GOT3 (cell line): ENCODE results near the gene ESYT2.
"Not testable (repeated sequence)": the region's sequence is repeated elsewhere in the genome, so short reads cannot be mapped to it uniquely, and the experiment has no call there.

Experiments used
- DNase-seq: peaks from one replicate; lab custom pipeline; 2025; ENCODE audit warnings: mixed read lengths; lab: John Stamatoyannopoulos, UW

ESYT2 gene

GRCh38 chr7:158724658-158725505 lies 104.4 kb downstream of the ESYT2 start:
- no peak for DNase-seq

DNA sequence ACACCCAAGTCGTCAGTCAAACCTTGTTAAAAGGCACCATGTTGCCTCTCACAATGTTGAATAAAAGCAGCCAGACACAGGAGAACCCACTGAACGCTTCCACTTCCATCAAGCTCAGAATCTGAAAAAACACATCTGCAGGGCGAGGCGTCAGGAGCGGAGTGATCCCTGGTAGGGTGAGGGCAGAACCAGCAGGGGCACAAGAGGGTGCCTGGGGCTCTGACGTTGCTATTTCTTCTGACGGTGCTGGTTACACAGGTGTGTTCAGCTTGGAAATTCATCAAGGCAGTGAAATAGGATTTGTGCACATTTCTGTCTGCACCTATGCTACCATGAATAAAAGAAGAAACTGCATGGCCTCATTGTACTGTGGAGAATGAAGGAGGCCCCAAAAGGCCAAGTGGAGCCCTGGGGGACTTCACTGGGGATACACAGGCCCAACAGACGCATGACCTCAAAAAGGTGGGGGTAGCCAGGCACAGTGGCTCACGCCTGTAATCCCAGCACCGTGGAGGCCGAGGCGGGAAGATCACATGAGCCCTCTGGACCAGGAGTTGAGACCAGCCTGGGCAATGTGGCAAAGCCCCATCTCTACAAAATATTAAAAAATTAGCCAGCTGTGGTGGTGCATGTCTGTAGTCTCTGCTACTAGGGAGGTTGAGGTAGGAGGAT lies 105.5 kb downstream of the ESYT2 start:
- no peak for DNase-seq

DNA sequence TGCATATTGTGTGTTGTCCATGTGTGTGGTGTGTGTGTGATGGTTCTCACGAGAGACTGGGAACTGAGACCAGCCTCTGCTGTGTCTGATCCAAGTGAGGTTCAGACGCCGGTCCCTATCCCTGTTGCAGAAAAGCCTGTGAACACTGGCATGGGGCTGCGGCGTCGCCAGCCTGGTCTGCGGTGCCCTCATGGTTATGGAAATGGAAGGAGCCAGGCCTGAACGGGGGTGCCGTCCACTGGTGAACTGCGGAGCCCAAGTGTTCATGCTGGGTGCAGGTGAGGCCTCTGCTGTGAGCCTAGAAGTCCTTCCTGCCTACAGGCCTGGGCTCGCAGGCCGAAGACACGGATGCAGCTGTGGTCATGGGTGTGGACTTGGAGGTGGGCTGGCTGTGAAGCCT lies 106.0 kb downstream of the ESYT2 start:
- no peak for DNase-seq

GRCh38 chr7:158722574-158723237 lies 106.6 kb downstream of the ESYT2 start:
- DNase-seq, result no peak

- DNase-seq, result no peak
Observed at GRCh38 chr7:158720112-158720511, 109.2 kb downstream of the ESYT2 start.

DNA sequence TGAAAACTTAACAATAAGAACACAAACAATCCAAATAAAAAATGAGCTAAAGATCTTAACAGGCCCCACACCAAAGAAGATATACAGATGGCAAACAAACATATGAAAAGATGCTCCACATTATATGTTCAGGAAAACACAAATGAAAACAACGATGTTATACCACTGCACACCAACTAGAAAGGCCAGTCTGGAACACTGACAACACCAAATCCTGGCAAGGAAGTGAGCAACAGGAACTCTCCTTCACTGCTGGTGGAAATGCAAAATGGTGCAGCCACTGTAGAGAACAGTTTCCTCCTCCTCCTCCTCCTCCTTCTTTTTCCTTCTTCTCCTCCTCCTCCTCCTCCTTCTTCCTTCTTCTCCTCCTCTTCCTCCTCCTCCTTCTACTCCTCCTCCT lies 112.5 kb downstream of the ESYT2 start:
- no peak for DNase-seq

DNA sequence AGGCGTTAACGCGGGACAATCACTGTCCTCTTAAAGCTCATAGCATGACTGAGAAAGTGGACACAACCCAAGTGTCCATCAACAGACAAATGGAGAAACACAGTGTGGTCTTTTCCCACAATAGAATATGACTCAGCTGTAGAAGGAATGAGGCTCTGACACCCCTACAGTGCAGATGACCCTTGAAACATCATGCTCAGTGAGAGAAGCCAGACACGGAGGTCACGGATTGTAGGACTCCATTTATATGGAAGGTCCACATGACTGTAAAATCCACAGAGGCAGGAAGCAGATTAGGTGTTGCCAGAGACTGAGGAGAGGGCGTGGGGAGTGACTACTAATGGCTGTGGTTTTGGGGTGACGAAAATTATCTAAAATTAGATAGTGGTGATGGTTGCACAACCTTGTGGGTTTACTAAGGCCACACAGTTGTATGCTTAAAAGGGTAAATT lies 118.6 kb downstream of the ESYT2 start:
- no peak for DNase-seq

DNA sequence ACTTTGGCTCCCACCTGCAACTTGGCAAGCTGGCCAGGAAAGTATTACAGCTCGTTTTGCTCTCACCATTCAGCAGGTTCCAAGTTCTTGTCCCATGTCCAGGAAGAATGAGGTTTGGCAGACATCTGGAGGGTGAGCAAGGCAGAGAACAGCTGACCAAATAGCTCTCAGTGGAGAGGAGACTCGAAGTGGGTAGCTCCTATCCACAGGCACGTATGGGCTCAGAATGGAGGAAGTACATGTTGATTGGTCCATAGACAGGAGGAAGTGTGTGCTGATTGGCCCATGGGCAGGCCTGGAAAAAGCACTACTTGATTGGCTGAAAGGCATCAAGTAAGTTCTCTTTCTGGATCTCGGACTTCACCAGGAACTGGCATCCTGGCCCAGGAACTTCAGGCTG lies 121.7 kb downstream of the ESYT2 start:
- DNase-seq, result no peak

DNA sequence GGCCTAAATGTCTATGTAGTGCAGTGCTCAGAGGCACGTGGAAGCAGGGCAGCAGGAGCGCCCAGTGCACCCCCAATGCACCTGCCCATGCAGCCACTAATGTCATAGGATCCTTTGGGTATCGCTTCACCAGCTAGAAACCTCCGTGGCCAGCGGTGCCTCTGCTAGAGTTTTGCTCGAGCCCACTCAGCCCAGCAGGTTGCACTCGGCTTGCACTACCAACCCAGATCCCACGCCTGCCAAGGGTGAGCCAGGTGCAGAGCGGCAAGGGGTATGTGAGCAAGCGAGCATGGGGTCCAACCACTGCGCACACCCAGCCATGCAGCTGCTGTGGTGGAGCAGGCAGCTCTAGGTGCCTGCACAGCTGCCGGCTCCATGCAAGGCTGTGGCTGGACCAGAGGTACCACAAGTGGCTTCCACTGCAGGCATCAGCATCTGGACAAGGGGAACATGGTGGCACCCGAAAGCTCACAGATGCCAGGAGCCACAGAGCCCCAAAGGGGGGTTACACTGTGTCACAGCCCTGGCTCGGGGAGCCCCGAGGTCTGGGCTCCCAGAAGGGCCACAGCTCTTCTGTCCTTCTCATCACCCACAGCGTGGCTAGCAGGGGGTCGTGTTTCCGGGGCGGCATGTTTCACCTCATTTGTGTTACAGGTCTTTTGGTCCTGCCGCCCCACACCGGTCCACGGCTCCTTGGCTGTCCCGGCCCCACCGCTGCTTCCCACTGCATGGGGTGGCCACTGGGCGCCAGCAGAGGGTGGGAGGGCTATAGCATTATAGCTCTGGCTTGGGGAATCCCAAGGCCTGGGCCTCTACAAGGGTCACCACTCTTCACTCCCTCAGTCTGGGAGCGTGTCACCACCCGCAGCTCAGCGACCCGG lies 122.4 kb downstream of the ESYT2 start:
- DNase-seq, result no peak

GRCh38 chr7:158706273-158706704 lies 123.0 kb downstream of the ESYT2 start:
- DNase-seq, result no peak

- no peak for DNase-seq
Observed at GRCh38 chr7:158705234-158705850, 124.0 kb downstream of the ESYT2 start.

DNA sequence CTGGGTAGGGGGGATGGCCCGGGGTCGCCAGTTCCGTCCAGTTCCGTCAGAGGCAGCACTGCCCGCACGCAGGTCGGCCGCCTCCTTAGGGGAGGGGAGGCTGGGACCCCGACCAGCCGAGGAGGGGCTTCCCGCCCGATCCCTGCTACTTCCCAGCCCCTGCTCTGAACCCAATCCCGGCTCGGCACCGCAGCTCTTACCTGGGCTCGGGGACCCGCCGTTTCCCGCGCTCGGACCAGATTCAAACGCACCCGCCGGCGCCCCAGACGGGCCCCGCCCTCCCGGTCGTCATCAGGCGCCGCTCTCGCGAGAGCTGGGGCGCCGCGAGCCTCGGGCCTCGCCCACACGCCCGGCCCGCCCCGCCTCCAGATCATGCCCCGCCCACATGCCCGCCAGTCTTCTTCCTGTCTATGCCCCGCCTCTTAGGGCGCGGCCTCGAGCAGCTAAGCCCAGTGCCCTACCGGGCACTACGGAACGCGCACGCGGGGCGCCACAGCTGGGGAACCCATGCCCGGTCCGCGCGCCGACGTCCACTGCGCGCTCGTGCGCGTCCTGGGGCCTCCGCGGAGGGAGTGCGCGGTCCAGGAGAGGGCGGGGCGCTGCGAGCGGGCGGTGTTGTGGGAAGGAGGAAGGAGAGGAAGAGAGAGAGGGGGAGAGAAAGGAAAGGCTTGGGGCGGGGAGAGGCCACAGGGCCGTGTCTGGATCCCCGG lies 124.6 kb downstream of the ESYT2 start, which contains the start of gene NCAPG2:
NCAPG2 (minus strand) TSS at position 281 of the 710 bp plus-strand sequence. CDS start 2,905 bp downstream, outside the sequence.
- DNase-seq, result peak; percentile 92

DNA sequence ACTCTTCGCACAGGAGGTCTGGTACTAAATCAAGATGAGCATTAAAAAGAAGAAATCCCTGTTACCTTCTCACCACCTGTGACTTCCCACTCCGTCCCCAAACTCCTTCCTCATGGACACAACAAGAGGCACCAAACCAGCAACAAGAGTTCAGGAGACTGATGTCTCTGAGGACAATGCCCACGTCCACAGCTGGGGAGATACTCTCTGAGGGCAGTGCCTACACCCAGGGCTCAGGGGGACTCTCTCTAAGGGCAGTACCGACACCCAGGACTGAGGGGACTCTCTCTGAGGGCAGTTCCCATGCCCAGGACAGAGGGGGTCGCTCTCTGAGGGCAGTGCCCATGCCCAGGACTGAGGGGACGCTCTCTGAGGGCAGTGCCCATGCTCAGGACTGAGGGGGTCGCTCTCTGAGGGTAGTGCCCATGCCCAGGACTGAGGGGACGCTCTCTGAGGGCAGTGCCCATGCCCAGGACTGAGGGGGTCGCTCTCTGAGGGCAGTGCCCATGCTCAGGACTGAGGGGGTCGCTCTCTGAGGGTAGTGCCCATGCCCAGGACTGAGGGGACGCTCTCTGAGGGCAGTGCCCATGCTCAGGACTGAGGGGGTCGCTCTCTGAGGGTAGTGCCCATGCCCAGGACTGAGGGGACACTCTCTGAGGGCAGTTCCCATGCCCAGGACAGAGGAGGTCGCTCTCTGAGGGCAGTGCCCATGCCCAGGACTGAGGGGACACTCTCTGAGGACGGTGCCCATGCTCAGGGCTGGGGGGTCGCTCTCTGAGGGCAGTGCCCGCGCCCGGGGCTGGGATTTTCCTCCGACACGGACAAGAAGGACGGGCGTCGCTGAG lies 125.4 kb downstream of the ESYT2 start:
- not testable (repeated sequence) for DNase-seq

- no peak for DNase-seq
Observed at GRCh38 chr7:158702944-158703343, 126.4 kb downstream of the ESYT2 start.

DNA sequence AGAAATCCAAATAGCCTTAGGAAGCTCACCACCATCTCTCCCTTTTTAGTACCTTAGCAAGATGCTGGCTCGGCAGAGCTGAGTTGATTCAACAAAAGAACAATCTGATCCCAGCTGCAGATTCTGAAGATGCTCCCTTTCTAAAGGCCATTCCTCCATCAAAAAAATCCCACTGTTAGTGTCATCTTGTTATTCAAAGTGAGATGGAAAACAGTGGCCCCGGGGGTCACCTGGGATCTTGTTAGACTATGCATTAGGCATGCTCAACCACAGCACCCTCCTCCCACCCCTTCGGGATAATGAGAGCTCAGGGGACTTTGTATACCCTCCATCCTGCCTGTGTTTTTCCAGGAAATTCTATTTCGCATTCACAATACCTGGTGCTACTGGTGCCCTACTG lies 127.1 kb downstream of the ESYT2 start:
- DNase-seq, result no peak

- DNase-seq, result no peak
Observed at GRCh38 chr7:158700008-158700407, 129.3 kb downstream of the ESYT2 start.

GRCh38 chr7:158699341-158699740 lies 130.0 kb downstream of the ESYT2 start:
- DNase-seq, result no peak

GRCh38 chr7:158698657-158699195 lies 130.6 kb downstream of the ESYT2 start:
- no peak for DNase-seq

- DNase-seq, result not testable (repeated sequence)
Observed at GRCh38 chr7:158697597-158697996, 131.7 kb downstream of the ESYT2 start.
